IMR-90 (cell line): ENCODE results near the gene PTCH1. TPM values are rescaled to one million over a fixed set of nuclear protein-coding genes. Genes with fewer than 3 reads are reported as not detected.

Experiments
- ATAC-seq: fragments of 200-7000 bp; cut with Tn5 transposase; 2 replicates; pipeline ENCODE4 v1.9.1; 2020; ENCODE audit warnings: low read depth, mild to moderate bottlenecking, moderate library complexity
- BruUV-seq: library from RNA; stranded (reverse); fragments of 400-500 nt; replicated peaks from 2 replicates; lab custom pipeline; 2021; lab: Mats Ljungman, UMichigan
- CTCF ChIA-PET: fragments of 300-600 bp; formaldehyde crosslinking; extraction: SDS; loops from one replicate; lab custom pipeline; 2021; ENCODE audit warnings: antibody characterized with exemption; lab: Yijun Ruan, JAX
- POLR2A ChIA-PET: fragments of 300-600 bp; sonication (Branson Sonifier 250); formaldehyde crosslinking; loops from one replicate; lab custom pipeline; 2022; ENCODE audit warnings: antibody characterized with exemption; ENCODE audit not compliant: unreplicated experiment; lab: Charles Lee
- DNase-seq: peaks from one replicate; pipeline ENCODE4 v3.0.0; 2013
- H2AFZ ChIP-seq: replicated peaks from 2 replicates; pipeline ENCODE3; 2013; ENCODE audit warnings: low read length, mild to moderate bottlenecking; ENCODE audit not compliant: poor library complexity
- H2AK5ac ChIP-seq: 2 replicates; pipeline ENCODE4 v1.6.1; 2013; ENCODE audit warnings: low read depth, low read length, inconsistent platforms
- H2AK9ac ChIP-seq: replicated peaks from 2 replicates; pipeline ENCODE3; 2013; ENCODE audit warnings: mild to moderate bottlenecking, low read depth, low read length, moderate library complexity; ENCODE audit not compliant: poor library complexity
- H2BK120ac ChIP-seq: 2 replicates; pipeline ENCODE4 v1.6.1; 2013; ENCODE audit warnings: low read depth, low read length, inconsistent platforms
- H2BK15ac ChIP-seq: 3 replicates; pipeline ENCODE4 v1.6.1; 2013; ENCODE audit warnings: low read depth, low read length, inconsistent platforms
- H2BK20ac ChIP-seq: 2 replicates; pipeline ENCODE4 v1.6.1; 2013; ENCODE audit warnings: low read depth, mild to moderate bottlenecking, inconsistent platforms, low read length, moderate library complexity
- H2BK5ac ChIP-seq: 2 replicates; pipeline ENCODE4 v1.6.1; 2013; ENCODE audit warnings: mild to moderate bottlenecking, low read depth, low read length, inconsistent platforms; ENCODE audit not compliant: poor library complexity, severe bottlenecking
- H3K14ac ChIP-seq: replicated peaks from 2 replicates; pipeline ENCODE4 v1.6.1; 2013; ENCODE audit warnings: low read depth, low read length, inconsistent platforms
- H3K18ac ChIP-seq: 2 replicates; pipeline ENCODE4 v1.6.1; 2013; ENCODE audit warnings: low read depth, low read length, control low read depth
- H3K23ac ChIP-seq: 2 replicates; pipeline ENCODE4 v1.6.1; 2013; ENCODE audit warnings: low read depth, low read length, inconsistent platforms
- H3K27ac ChIP-seq: 2 replicates; pipeline ENCODE4 v1.5.1; 2013; ENCODE audit warnings: mild to moderate bottlenecking, control low read depth, low read length; ENCODE audit not compliant: insufficient read depth
- H3K27me3 ChIP-seq: 2 replicates; pipeline ENCODE4 v1.6.1; 2013; ENCODE audit warnings: low read length; ENCODE audit not compliant: control insufficient read depth, insufficient read depth
- H3K36me3 ChIP-seq: 2 replicates; pipeline ENCODE4 v1.6.1; 2013; ENCODE audit warnings: low read length, mixed read lengths; ENCODE audit not compliant: control insufficient read depth, insufficient read depth
- H3K4ac ChIP-seq: 2 replicates; pipeline ENCODE4 v1.6.1; 2013; ENCODE audit warnings: low read depth, low read length, inconsistent platforms
- H3K4me1 ChIP-seq: 2 replicates; pipeline ENCODE4 v1.6.1; 2013; ENCODE audit warnings: low read length, mixed read lengths; ENCODE audit not compliant: control insufficient read depth, insufficient read depth
- H3K4me2 ChIP-seq: 2 replicates; pipeline ENCODE4 v1.6.1; 2013; ENCODE audit warnings: low read depth, mild to moderate bottlenecking, control low read depth, low read length, moderate library complexity
- H3K4me3 ChIP-seq: 2 replicates; pipeline ENCODE4 v1.5.1; 2013; ENCODE audit warnings: low read depth, mild to moderate bottlenecking, control low read depth, low read length, moderate library complexity; ENCODE audit not compliant: insufficient read depth
- H3K56ac ChIP-seq: 2 replicates; pipeline ENCODE4 v1.6.1; 2013; ENCODE audit warnings: low read length, inconsistent platforms; ENCODE audit not compliant: insufficient read depth; ENCODE audit errors: extremely low read depth
- H3K79me1 ChIP-seq, 2 experiments: 2 replicates each; pipeline ENCODE4 v1.6.1; 2013; ENCODE audit warnings: low read length in 2 of 2, inconsistent platforms in 1 of 2, low read depth in 1 of 2
- H3K9ac ChIP-seq: 2 replicates; pipeline ENCODE4 v1.6.1; 2013; ENCODE audit warnings: low read depth, low read length, control low read depth
- H3K9me1 ChIP-seq: 2 replicates; pipeline ENCODE4 v1.6.1; 2013; ENCODE audit warnings: low read length, inconsistent platforms; ENCODE audit not compliant: insufficient read depth
- H3K9me3 ChIP-seq: 2 replicates; pipeline ENCODE4 v1.6.1; 2013; ENCODE audit warnings: low read length; ENCODE audit not compliant: control insufficient read depth, insufficient read depth
- H4K20me1 ChIP-seq: 2 replicates; pipeline ENCODE4 v1.6.1; 2013; ENCODE audit warnings: low read length, inconsistent platforms; ENCODE audit not compliant: insufficient read depth
- H4K5ac ChIP-seq: 2 replicates; pipeline ENCODE4 v1.6.1; 2013; ENCODE audit warnings: mild to moderate bottlenecking, low read depth, low read length, control low read depth
- H4K8ac ChIP-seq, 2 experiments: 2 replicates each; pipeline ENCODE4 v1.6.1; 2013; ENCODE audit warnings: low read depth in 2 of 2, low read length in 2 of 2, control low read depth in 1 of 2, inconsistent platforms in 1 of 2
- H4K91ac ChIP-seq: 2 replicates; pipeline ENCODE4 v1.6.1; 2013; ENCODE audit warnings: low read depth, low read length, inconsistent platforms; ENCODE audit not compliant: insufficient read depth
- BHLHE40 ChIP-seq: fragments of 150-350 bp; IDR thresholded peaks from 2 replicates; pipeline ENCODE4 v1.6.1; 2016; ENCODE audit warnings: mild to moderate bottlenecking, low read depth, low read length
- CEBPB ChIP-seq: IDR thresholded peaks from 2 replicates; pipeline ENCODE4 v1.6.1; 2012; ENCODE audit warnings: low read depth, low read length, improper control_type of control experiment
- MAZ ChIP-seq: IDR thresholded peaks from 2 replicates; pipeline ENCODE4 v1.6.1; 2012; ENCODE audit warnings: low read depth, mild to moderate bottlenecking, low read length, improper control_type of control experiment, moderate library complexity, borderline replicate concordance
- MXI1 ChIP-seq: IDR thresholded peaks from 2 replicates; pipeline ENCODE4 v1.6.1; 2012; ENCODE audit warnings: low read depth, mild to moderate bottlenecking, low read length, moderate library complexity, borderline replicate concordance
- RCOR1 ChIP-seq: IDR thresholded peaks from 2 replicates; pipeline ENCODE4 v1.6.1; 2012; ENCODE audit warnings: mild to moderate bottlenecking, low read length, improper control_type of control experiment; ENCODE audit not compliant: insufficient replicate concordance
- SMC3 ChIP-seq: fragments of 150-350 bp; IDR thresholded peaks from 2 replicates; pipeline ENCODE4 v1.6.1; 2016; ENCODE audit warnings: low read depth, mild to moderate bottlenecking, antibody characterized with exemption, low read length, moderate library complexity
- WGBS, 2 experiments: methylation state at CpG; one replicate each; pipeline versions ENCODE4 v1.1.5 to v1.1.7; 2013; ENCODE audit warnings: missing lambda C conversion rate in 2 of 2; ENCODE audit not compliant: insufficient read length in 1 of 2; ENCODE audit errors: extremely low coverage in 2 of 2; 5-methylcytosine and 5-hydroxymethylcytosine counted together
- dilution Hi-C: fragments of 300-500 bp; cut with HindIII; formaldehyde crosslinking; loops from one replicate; pipeline ENCODE4 v1.14.3; 2018; ENCODE audit warnings: low sequenced_read_pairs; ENCODE audit not compliant: unreplicated experiment
- in situ Hi-C: fragments of 300-500 bp; cut with MboI; formaldehyde crosslinking; loops from 3 replicates; pipeline ENCODE4 v1.14.3; 2019; ENCODE audit warnings: low sequenced_read_pairs, inconsistent platforms, mixed read lengths
- intact Hi-C: fragments of 100-400 bp; cut with micrococcal nuclease; formaldehyde crosslinking; loops from 2 replicates; pipeline ENCODE4 v1.10.0; 2022
- polyA plus RNA-seq, 3 experiments: library from polyadenylated mRNA; depleted of rRNA; stranded (reverse); fragments of >200 nt; gene quantifications; 2 replicates each; pipeline ENCODE4 v1.2.3, GENCODE V29; 2012; ENCODE audit warnings: low replicate concordance in 1 of 3
- total RNA-seq: library from RNA; depleted of rRNA; stranded (reverse); fragments of >200 nt; gene quantifications from 2 replicates; pipeline ENCODE4 v1.2.3, GENCODE V29; 2012
- TF ChIP-seq, protein P1 (sequence below): conservative IDR thresholded peaks from 2 replicates; pipeline ENCODE4 v1.5.1; 2012; ENCODE audit warnings: mild to moderate bottlenecking, low read depth, low read length, improper control_type of control experiment
- TF ChIP-seq, protein P2 (sequence below): fragments of 150-350 bp; IDR thresholded peaks from 2 replicates; pipeline ENCODE4 v1.6.1; 2016; ENCODE audit warnings: low read depth, mild to moderate bottlenecking, low read length, moderate library complexity, borderline replicate concordance
- TF ChIP-seq, protein P3 (sequence below): fragments of 150-350 bp; IDR thresholded peaks from 2 replicates; pipeline ENCODE4 v1.6.1; 2017; ENCODE audit warnings: mild to moderate bottlenecking, antibody characterized with exemption, low read length, low read depth

Gene PTCH1
- total and polyA plus RNA-seq, 2 of the 4 experiments (the other 2 are of a cell fraction) = 4.1 to 5.0 TPM

DNA sequence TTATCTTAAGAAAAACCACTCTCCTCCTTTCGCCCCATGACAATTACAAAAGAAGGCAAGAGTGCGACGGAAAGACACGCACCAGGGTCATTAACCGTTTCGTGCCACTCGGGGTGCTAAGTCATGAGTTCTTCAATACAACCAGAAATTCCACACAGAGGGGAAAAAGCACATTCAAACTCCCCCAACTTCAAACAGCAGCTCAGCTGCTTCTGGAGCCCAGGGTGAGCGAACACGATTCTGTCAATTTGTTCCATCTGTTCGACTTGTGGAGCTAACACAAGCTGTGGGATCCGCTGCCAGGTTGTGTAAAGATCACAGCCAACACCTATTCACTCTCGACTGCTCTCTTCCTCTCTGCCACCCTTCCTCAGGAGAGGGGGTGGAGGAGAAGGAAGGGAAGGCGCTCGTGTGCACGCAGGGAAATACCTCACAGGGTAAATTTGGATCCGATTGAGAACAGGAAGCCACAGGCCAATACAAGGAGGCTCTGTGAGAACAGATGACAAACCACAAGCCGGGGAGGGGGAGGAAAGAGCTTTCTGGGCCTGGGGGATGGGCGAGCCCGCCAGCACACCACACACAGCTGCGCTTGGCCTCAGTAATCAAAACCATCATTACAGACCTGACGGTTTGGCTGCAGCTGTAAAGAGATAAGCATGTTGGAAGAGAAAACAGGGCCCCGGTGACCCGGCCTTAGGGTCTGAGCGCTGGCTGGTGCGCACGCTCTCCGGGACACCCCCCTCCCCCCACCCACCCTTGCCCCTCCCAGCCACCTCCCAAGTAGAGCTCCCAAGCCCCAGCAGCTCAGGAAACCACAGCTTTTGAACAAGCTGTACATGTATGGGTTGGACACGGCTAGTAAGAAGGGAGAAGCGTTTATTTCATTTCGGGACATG is 54.3 kb downstream of the PTCH1 start:
- ATAC-seq (peak; percentile 84), DNase-seq (peak; percentile 94)
- POLR2A ChIA-PET = interaction anchor here (0.5 to 0.8 kb wide), 3 partner anchors 37 to 153 kb away, joined by 3 to 12 read pairs (median 4); no protein-coding TSS in a partner anchor
- TF ChIP-seq, protein P1, sequence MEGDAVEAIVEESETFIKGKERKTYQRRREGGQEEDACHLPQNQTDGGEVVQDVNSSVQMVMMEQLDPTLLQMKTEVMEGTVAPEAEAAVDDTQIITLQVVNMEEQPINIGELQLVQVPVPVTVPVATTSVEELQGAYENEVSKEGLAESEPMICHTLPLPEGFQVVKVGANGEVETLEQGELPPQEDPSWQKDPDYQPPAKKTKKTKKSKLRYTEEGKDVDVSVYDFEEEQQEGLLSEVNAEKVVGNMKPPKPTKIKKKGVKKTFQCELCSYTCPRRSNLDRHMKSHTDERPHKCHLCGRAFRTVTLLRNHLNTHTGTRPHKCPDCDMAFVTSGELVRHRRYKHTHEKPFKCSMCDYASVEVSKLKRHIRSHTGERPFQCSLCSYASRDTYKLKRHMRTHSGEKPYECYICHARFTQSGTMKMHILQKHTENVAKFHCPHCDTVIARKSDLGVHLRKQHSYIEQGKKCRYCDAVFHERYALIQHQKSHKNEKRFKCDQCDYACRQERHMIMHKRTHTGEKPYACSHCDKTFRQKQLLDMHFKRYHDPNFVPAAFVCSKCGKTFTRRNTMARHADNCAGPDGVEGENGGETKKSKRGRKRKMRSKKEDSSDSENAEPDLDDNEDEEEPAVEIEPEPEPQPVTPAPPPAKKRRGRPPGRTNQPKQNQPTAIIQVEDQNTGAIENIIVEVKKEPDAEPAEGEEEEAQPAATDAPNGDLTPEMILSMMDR = no peak
- TF ChIP-seq, protein P2, sequence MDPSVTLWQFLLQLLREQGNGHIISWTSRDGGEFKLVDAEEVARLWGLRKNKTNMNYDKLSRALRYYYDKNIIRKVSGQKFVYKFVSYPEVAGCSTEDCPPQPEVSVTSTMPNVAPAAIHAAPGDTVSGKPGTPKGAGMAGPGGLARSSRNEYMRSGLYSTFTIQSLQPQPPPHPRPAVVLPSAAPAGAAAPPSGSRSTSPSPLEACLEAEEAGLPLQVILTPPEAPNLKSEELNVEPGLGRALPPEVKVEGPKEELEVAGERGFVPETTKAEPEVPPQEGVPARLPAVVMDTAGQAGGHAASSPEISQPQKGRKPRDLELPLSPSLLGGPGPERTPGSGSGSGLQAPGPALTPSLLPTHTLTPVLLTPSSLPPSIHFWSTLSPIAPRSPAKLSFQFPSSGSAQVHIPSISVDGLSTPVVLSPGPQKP = no peak
- TF ChIP-seq BHLHE40 = peak; percentile 73
- TF ChIP-seq RCOR1 = no peak
- TF ChIP-seq, protein P3, sequence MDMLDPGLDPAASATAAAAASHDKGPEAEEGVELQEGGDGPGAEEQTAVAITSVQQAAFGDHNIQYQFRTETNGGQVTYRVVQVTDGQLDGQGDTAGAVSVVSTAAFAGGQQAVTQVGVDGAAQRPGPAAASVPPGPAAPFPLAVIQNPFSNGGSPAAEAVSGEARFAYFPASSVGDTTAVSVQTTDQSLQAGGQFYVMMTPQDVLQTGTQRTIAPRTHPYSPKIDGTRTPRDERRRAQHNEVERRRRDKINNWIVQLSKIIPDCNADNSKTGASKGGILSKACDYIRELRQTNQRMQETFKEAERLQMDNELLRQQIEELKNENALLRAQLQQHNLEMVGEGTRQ = 0 out of 2 replicates have a peak, but pooled peaks have one; percentile 13
- peak; percentile 29 for TF ChIP-seq SMC3
- TF ChIP-seq MXI1 = no peak; the same call in 1 of the 2 replicates
- TF ChIP-seq CEBPB = no peak
- peak; percentile 74; the same call in 1 of the 2 replicates for TF ChIP-seq MAZ
- 0% methylated on average over 2 of the region's 30 CpGs; no CpG with 5 or more reads in 1 of the 2 experiments for WGBS, 2 experiments
- Histone ChIP-seq H4K91ac (peak overlapping the region; percentile 89), H4K5ac (peak overlapping the region; percentile 2; the same call in 1 of the 2 replicates), H3K56ac (peak overlapping the region; percentile 68), H2AFZ (peak overlapping the region; percentile 74), H3K9me1 (peaks cover 43% of the 10 kb centered on the region), H3K4me2 (peak overlapping the region; percentile 83), H3K4ac (peak overlapping the region; percentile 81), H3K79me1 (peaks cover 0 to 24% of the 10 kb centered on the region in 2 experiments; a peak in 1 of 4 replicates), H3K27me3 (no peaks in the 10 kb centered on the region), H2BK15ac (peak overlapping the region; percentile 85; the same call in 2 of the 3 replicates), H4K8ac (peak overlapping the region; percentile 28 to 88; a peak in 3 of 4 replicates), H3K14ac (peak overlapping the region; percentile 95), H3K9me3 (no peaks in the 10 kb centered on the region), H3K4me3 (peak overlapping the region; percentile 5; the same call in 1 of the 2 replicates), H3K9ac (peak overlapping the region; percentile 69), H2BK5ac (peak overlapping the region; percentile 74), H2BK120ac (peak overlapping the region; percentile 95), H2AK5ac (peak overlapping the region; percentile 97), H2BK20ac (peak overlapping the region; percentile 90), H3K18ac (peak overlapping the region; percentile 83), H3K23ac (peak overlapping the region; percentile 69), H3K27ac (peak overlapping the region; percentile 89), H4K20me1 (no peaks in the 10 kb centered on the region; the same call in 1 of the 2 replicates), H3K4me1 (peaks cover 44% of the 10 kb centered on the region), H3K36me3 (peaks cover 32% of the 10 kb centered on the region), H2AK9ac (peak overlapping the region; percentile 88)
- dilution Hi-C loops = no loop called here
- CTCF ChIA-PET = interaction anchor here (0.6 kb wide), 1 partner anchor 34 kb away, joined by 3 read pairs; no protein-coding TSS in a partner anchor
- in situ Hi-C loops = no loop called here
- intact Hi-C loops = loop anchor here (2.0 to 5.0 kb wide), 4 partner anchors 44 to 195 kb away; partner anchors contain the start of gene FANCC
- no TSS peak for BruUV-seq
